Skeletal muscle tissue (tissue), 4 donors: Measurements from ENCODE around the gene TXNDC2. TPM values are rescaled to one million over a fixed set of nuclear protein-coding genes. Genes with fewer than 3 reads are reported as not detected.

Experiments
- H3K27ac ChIP-seq: one replicate; pipeline ENCODE4 v1.7.0; 2013; ENCODE audit warnings: mild to moderate bottlenecking, low read depth, low read length, inconsistent platforms
- H3K27me3 ChIP-seq, 3 donors: one replicate each; pipeline ENCODE4 v1.7.0; 2013; ENCODE audit warnings: low read length in 3 of 3; ENCODE audit not compliant: control insufficient read depth in 3 of 3, insufficient read depth in 3 of 3
- H3K36me3 ChIP-seq, 3 donors: one replicate each; pipeline ENCODE4 v1.7.0; 2013; ENCODE audit warnings: low read length in 3 of 3; ENCODE audit not compliant: control insufficient read depth in 3 of 3, insufficient read depth in 3 of 3
- H3K4me1 ChIP-seq, 3 donors: one replicate each; pipeline ENCODE4 v1.7.0; 2013; ENCODE audit warnings: low read length in 3 of 3, mild to moderate bottlenecking in 3 of 3; ENCODE audit not compliant: control insufficient read depth in 3 of 3, insufficient read depth in 3 of 3
- H3K4me3 ChIP-seq, 3 donors: one replicate each; pipeline ENCODE4 v1.7.0; 2013; ENCODE audit warnings: low read length in 3 of 3
- H3K9ac ChIP-seq, 3 donors: one replicate each; pipeline ENCODE4 v1.7.0; 2013; ENCODE audit warnings: low read length in 3 of 3, mild to moderate bottlenecking in 3 of 3, moderate library complexity in 2 of 3, low read depth in 1 of 3
- H3K9me3 ChIP-seq, 3 donors: one replicate each; pipeline ENCODE4 v1.7.0; 2013; ENCODE audit warnings: low read length in 3 of 3; ENCODE audit not compliant: control insufficient read depth in 3 of 3
- total RNA-seq: library from RNA; depleted of rRNA; stranded (reverse); fragments of >200 nt; gene quantifications from one replicate; pipeline ENCODE4 v1.2.3, GENCODE V29; 2014
- donor health status: Osteomylitis.

The TXNDC2 gene
- total RNA-seq, 1 donor from 2014 or later = not detected

DNA sequence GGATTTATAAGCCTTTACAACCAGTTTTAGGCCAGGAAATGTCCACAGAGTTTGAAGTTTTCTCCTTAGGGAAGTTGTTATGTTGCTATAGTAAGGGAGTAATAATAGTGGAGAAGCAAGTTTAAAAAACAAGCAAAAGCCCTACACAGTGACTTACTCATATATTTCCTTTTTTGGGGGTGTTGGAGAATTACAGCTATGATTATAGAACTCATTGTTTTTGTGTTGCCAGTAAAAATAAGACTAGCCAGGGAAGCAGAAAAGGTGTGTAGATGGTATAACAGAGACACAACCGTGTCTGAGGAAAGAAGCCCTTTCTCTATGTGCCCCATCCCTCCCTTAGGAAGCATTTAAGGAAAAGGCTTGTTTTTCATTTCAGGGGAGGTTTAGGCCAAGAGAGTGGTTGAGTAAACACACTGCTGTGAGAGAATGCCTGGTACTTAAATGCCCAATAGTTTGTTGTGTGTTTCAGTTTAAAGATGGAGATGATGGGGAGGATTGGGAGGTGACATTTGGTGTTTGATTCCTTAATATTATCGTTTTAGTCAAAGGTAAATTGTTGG is 30.4 kb downstream of the TXNDC2 start:
- H3K36me3 ChIP-seq = no peaks in the 10 kb centered on the region
- H3K4me1 ChIP-seq = peaks cover 41 to 48% (median 46%) of the 10 kb centered on the region in 3 donors
- H3K9me3 ChIP-seq = no peaks in the 10 kb centered on the region
- peak overlapping the region in 2 of 3 donors; percentile 28 to 93 for H3K9ac ChIP-seq
- peak overlapping the region; percentile 85 to 98 (median 91) for H3K4me3 ChIP-seq
- H3K27me3 ChIP-seq = no peaks in the 10 kb centered on the region
- peak overlapping the region; percentile 99 for H3K27ac ChIP-seq

DNA sequence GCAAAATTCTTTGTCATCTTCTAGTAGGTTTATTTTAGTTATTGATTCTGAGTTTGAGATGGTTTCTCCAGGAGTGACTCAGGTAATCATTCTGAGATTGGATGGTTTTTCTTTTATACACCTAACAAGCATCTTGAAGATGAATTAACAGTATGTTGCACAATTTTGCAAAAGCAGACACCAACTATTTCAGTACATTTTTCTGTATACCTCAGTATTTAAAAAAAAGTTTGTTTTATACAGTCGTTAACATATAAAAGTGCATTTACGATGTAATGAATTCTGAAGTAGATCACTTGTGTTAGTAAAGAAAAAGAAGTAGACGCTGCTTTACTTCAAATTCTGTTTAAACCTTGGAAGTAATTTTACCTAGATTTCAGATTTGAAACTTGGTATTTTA is 31.0 kb downstream of the TXNDC2 start:
- H3K4me1 ChIP-seq = peaks cover 41 to 48% (median 46%) of the 10 kb centered on the region in 3 donors
- no peaks in the 10 kb centered on the region for H3K36me3 ChIP-seq
- no peaks in the 10 kb centered on the region for H3K9me3 ChIP-seq
- H3K9ac ChIP-seq = no peak overlapping the region
- H3K4me3 ChIP-seq = no peak overlapping the region
- H3K27ac ChIP-seq = no peak overlapping the region
- no peaks in the 10 kb centered on the region for H3K27me3 ChIP-seq

- Histone ChIP-seq H3K27ac (no peak overlapping the region), H3K4me3 (peak overlapping the region in 1 of 3 donors; percentile 19), H3K36me3 (no peaks in the 10 kb centered on the region), H3K4me1 (peaks cover 39 to 46% (median 44%) of the 10 kb centered on the region in 3 donors), H3K9ac (peak overlapping the region in 2 of 3 donors; percentile 17 to 26), H3K27me3 (no peaks in the 10 kb centered on the region), H3K9me3 (no peaks in the 10 kb centered on the region)
These were observed 32.4 kb downstream of the TXNDC2 start for GRCh38 chr18:9918016-9918680.

- Histone ChIP-seq H3K36me3 (no peaks in the 10 kb centered on the region), H3K27ac (no peak overlapping the region), H3K27me3 (no peaks in the 10 kb centered on the region), H3K4me3 (no peak overlapping the region), H3K4me1 (peaks cover 41 to 47% (median 46%) of the 10 kb centered on the region in 3 donors), H3K9me3 (no peaks in the 10 kb centered on the region), H3K9ac (no peak overlapping the region)
These were observed 33.9 kb downstream of the TXNDC2 start for GRCh38 chr18:9919564-9920232.

GRCh38 chr18:9922592-9923311 is 37.0 kb downstream of the TXNDC2 start:
- Histone ChIP-seq H3K27ac (no peak overlapping the region), H3K27me3 (no peaks in the 10 kb centered on the region), H3K4me3 (no peak overlapping the region), H3K4me1 (peaks cover 34 to 52% (median 40%) of the 10 kb centered on the region in 3 donors), H3K36me3 (no peaks in the 10 kb centered on the region), H3K9ac (no peak overlapping the region), H3K9me3 (no peaks in the 10 kb centered on the region)

GRCh38 chr18:9924371-9924943 is 38.7 kb downstream of the TXNDC2 start:
- H3K9me3 ChIP-seq = no peaks in the 10 kb centered on the region
- H3K4me1 ChIP-seq = peaks cover 20 to 45% (median 35%) of the 10 kb centered on the region in 3 donors
- no peak overlapping the region for H3K27ac ChIP-seq
- H3K27me3 ChIP-seq = no peaks in the 10 kb centered on the region
- no peak overlapping the region for H3K9ac ChIP-seq
- H3K4me3 ChIP-seq = no peak overlapping the region
- no peaks in the 10 kb centered on the region for H3K36me3 ChIP-seq

GRCh38 chr18:9925369-9925768 is 39.6 kb downstream of the TXNDC2 start:
- no peak overlapping the region for H3K9ac ChIP-seq
- H3K36me3 ChIP-seq = no peaks in the 10 kb centered on the region
- no peaks in the 10 kb centered on the region for H3K9me3 ChIP-seq
- H3K27ac ChIP-seq = no peak overlapping the region
- H3K4me3 ChIP-seq = no peak overlapping the region
- H3K4me1 ChIP-seq = peaks cover 14 to 41% (median 29%) of the 10 kb centered on the region in 3 donors
- no peaks in the 10 kb centered on the region for H3K27me3 ChIP-seq

- H3K9me3 ChIP-seq = no peaks in the 10 kb centered on the region
- no peaks in the 10 kb centered on the region for H3K36me3 ChIP-seq
- H3K4me1 ChIP-seq = peaks cover 11 to 40% (median 24%) of the 10 kb centered on the region in 3 donors
- H3K27ac ChIP-seq = no peak overlapping the region
- H3K9ac ChIP-seq = no peak overlapping the region
- no peaks in the 10 kb centered on the region for H3K27me3 ChIP-seq
- no peak overlapping the region for H3K4me3 ChIP-seq
These were observed 40.0 kb downstream of the TXNDC2 start for GRCh38 chr18:9925795-9926194.

DNA sequence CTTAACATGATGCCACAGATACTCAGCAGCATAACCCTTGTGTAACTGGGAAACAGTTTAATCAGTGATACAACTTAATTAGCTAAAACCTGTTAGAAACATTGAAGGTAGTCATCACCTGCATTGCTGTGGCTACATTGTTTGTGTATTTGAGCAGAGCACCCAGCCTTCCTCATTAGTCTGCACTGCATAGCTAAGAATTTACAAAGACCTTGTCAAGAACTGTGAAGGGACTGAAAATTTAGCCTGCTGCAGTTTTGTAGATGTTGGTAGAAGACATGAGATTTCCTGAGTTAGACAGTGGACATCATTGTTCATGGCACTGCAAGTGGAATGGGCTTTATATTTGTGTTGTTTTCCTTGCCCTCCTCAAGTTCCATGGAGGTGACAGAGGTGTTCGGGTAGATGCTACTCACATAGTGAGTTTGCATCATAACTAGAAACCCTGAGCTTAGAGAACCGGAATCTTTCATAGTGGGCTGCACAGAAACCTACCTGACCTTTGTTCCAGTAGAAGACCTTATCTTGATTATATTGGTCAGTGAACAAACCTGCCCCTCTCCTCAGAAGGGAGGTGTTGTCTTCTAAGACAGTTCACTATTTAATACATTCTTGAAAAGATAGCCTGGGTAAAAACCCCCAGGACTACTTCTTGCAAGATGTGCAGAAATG is 40.6 kb downstream of the TXNDC2 start:
- H3K9ac ChIP-seq = no peak overlapping the region
- no peaks in the 10 kb centered on the region for H3K36me3 ChIP-seq
- H3K9me3 ChIP-seq = no peaks in the 10 kb centered on the region
- H3K4me3 ChIP-seq = no peak overlapping the region
- H3K27me3 ChIP-seq = no peaks in the 10 kb centered on the region
- no peak overlapping the region for H3K27ac ChIP-seq
- H3K4me1 ChIP-seq = peaks cover 8 to 40% (median 22%) of the 10 kb centered on the region in 3 donors
